ENCODE data around the gene ST3GAL2.

GRCh38 chr16:70455910-70456309 is 17.0 kb upstream of the ST3GAL2 start:
- TF ChIP-seq TEAD1 (CRISPR knock-in tag; IDR thresholded peaks at IDR 0.05) (no peak), CTCF (IDR thresholded peaks at IDR 0.05) (no peak), PRDM15 (CRISPR knock-in tag; IDR thresholded peaks at IDR 0.05) (no peak), ZNF512 (CRISPR knock-in tag; IDR thresholded peaks at IDR 0.05; ENCODE audit: borderline replicate concordance) (no peak), ZNF263 (CRISPR knock-in tag; IDR thresholded peaks at IDR 0.05; ENCODE audit: low read depth) (no peak), NR3C1 (CRISPR knock-in tag; conservative IDR thresholded peaks at IDR 0.05; ENCODE audit: low read depth) (no peak), TEAD4 (CRISPR knock-in tag; IDR thresholded peaks at IDR 0.05) (no peak)
- TF ChIP-seq, protein P1, sequence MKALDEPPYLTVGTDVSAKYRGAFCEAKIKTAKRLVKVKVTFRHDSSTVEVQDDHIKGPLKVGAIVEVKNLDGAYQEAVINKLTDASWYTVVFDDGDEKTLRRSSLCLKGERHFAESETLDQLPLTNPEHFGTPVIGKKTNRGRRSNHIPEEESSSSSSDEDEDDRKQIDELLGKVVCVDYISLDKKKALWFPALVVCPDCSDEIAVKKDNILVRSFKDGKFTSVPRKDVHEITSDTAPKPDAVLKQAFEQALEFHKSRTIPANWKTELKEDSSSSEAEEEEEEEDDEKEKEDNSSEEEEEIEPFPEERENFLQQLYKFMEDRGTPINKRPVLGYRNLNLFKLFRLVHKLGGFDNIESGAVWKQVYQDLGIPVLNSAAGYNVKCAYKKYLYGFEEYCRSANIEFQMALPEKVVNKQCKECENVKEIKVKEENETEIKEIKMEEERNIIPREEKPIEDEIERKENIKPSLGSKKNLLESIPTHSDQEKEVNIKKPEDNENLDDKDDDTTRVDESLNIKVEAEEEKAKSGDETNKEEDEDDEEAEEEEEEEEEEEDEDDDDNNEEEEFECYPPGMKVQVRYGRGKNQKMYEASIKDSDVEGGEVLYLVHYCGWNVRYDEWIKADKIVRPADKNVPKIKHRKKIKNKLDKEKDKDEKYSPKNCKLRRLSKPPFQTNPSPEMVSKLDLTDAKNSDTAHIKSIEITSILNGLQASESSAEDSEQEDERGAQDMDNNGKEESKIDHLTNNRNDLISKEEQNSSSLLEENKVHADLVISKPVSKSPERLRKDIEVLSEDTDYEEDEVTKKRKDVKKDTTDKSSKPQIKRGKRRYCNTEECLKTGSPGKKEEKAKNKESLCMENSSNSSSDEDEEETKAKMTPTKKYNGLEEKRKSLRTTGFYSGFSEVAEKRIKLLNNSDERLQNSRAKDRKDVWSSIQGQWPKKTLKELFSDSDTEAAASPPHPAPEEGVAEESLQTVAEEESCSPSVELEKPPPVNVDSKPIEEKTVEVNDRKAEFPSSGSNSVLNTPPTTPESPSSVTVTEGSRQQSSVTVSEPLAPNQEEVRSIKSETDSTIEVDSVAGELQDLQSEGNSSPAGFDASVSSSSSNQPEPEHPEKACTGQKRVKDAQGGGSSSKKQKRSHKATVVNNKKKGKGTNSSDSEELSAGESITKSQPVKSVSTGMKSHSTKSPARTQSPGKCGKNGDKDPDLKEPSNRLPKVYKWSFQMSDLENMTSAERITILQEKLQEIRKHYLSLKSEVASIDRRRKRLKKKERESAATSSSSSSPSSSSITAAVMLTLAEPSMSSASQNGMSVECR (CRISPR knock-in tag; IDR thresholded peaks at IDR 0.05; ENCODE audit: borderline replicate concordance), result no peak
- TF ChIP-seq, protein P2, sequence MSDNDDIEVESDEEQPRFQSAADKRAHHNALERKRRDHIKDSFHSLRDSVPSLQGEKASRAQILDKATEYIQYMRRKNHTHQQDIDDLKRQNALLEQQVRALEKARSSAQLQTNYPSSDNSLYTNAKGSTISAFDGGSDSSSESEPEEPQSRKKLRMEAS (CRISPR knock-in tag; IDR thresholded peaks at IDR 0.05), result no peak

All from WTC11 (cell line).